ENCODE measurements around the gene HMCES. TPM values are rescaled to one million over a fixed set of nuclear protein-coding genes. Genes with fewer than 3 reads are reported as not detected.

Gene HMCES
- total RNA-seq, 1 experiment from 2014 or later, result 83.6 TPM

DNA sequence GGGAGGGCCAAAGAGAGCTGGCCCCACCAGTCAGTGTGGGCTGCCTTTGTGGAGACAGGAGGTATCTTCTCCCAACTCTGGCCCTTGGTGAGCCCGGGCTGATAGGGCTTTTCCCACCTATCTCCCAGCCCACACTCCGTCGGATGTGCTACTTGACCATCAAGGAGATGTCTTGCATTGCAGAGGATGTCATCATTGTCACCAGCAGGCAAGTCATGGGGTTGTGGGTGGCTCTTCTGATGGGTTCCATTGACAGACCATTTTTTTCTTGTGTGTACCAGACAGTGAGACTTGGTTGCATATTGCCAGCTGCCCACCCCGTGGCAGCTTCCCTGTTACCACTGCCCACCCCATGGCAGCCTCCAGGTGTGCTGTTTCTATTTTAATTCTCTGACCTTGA is 25.9 kb upstream of the HMCES start:
- Mint-ChIP-seq H3K36me3 (ENCODE audit: insufficient read depth, unreplicated experiment) (peaks cover 79% of the 10 kb centered on the region), H3K27ac (ENCODE audit: unreplicated experiment) (no peak overlapping the region)

DNA sequence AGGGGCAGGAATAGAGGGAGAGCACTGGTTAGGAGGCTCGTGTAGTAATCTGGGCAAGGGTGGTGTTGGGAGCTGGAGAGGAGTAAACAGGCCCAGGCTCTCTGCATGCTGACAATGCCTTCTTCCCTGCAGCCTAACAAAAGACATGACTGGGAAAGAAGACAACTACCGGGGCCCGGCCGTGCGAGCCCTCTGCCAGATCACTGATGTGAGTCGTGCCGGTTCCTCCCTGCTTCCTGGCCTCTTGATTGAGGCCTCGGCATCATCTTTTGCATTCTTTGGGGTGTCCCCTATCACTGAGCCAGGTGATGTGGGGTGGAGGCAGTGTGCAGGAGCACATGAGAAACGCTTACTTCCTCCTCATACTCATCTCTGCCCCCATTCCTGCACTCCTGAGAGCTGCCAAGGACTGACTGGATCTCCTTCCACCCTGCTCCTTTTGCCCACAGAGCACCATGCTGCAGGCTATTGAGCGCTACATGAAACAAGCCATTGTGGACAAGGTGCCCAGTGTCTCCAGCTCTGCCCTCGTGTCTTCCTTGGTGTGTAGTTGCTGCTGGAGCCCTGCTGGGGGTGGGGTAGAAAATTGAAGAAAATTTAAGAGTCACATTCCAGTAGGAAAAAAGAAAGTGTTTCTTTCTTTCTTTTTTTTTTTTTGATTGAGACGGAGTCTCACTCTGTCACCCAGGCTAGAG is 24.0 kb upstream of the HMCES start:
- Mint-ChIP-seq H3K4me3 (ENCODE audit: low read depth, unreplicated experiment) (no peak overlapping the region), H3K27ac (ENCODE audit: unreplicated experiment) (no peak overlapping the region), H3K9me3 (ENCODE audit: low read depth, unreplicated experiment) (no peaks in the 10 kb centered on the region), H3K4me1 (ENCODE audit: low read depth, unreplicated experiment) (no peaks in the 10 kb centered on the region), H3K36me3 (ENCODE audit: insufficient read depth, unreplicated experiment) (peaks cover 76% of the 10 kb centered on the region), H3K27me3 (ENCODE audit: unreplicated experiment) (no peaks in the 10 kb centered on the region)
- DNase-seq, result no peak
- intact Hi-C loops (cut with micrococcal nuclease; ENCODE audit: unreplicated experiment), result no loop called here
- no TSS peak for BruUV-seq (replicated peaks)
- TF ChIP-seq, protein P1, sequence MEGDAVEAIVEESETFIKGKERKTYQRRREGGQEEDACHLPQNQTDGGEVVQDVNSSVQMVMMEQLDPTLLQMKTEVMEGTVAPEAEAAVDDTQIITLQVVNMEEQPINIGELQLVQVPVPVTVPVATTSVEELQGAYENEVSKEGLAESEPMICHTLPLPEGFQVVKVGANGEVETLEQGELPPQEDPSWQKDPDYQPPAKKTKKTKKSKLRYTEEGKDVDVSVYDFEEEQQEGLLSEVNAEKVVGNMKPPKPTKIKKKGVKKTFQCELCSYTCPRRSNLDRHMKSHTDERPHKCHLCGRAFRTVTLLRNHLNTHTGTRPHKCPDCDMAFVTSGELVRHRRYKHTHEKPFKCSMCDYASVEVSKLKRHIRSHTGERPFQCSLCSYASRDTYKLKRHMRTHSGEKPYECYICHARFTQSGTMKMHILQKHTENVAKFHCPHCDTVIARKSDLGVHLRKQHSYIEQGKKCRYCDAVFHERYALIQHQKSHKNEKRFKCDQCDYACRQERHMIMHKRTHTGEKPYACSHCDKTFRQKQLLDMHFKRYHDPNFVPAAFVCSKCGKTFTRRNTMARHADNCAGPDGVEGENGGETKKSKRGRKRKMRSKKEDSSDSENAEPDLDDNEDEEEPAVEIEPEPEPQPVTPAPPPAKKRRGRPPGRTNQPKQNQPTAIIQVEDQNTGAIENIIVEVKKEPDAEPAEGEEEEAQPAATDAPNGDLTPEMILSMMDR (IDR thresholded peaks at IDR 0.05; ENCODE audit: unreplicated experiment), result no peak
- CTCF ChIA-PET, result no interaction called here

More for the DNA sequence above, 25.9 kb upstream of the HMCES start:
- TF ChIP-seq, protein P1 (IDR thresholded peaks at IDR 0.05; ENCODE audit: unreplicated experiment), result no peak
- Mint-ChIP-seq H3K4me3 (ENCODE audit: low read depth, unreplicated experiment) (no peak overlapping the region), H3K4me1 (ENCODE audit: low read depth, unreplicated experiment) (peaks cover 12% of the 10 kb centered on the region), H3K27me3 (ENCODE audit: unreplicated experiment) (no peaks in the 10 kb centered on the region), H3K9me3 (ENCODE audit: low read depth, unreplicated experiment) (no peaks in the 10 kb centered on the region)
- CTCF ChIA-PET, result no interaction called here
- intact Hi-C loops (cut with micrococcal nuclease; ENCODE audit: unreplicated experiment), result no loop called here
- no peak for DNase-seq
- no TSS peak for BruUV-seq (replicated peaks)

DNA sequence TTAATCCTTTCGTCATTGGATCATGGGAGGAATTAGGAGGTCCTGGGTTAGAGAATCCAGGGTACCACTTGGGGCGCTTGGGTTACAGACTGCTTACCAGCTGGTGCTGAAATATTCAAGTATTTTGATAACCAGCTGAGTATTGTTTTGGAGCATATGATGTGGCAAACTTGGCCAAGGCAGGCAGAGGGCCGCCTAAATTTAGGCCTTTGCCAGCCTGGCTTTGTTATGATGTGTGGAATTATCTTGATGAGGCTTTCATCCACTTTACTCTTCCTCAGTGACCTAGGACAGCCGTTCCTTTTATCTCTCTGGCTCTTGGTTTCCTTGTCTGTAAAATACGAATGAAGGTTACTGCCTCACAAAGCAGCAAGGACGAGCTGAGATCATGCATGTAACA is 22.4 kb upstream of the HMCES start:
- TF ChIP-seq, protein P1 (IDR thresholded peaks at IDR 0.05; ENCODE audit: unreplicated experiment), result no peak
- H3K36me3 Mint-ChIP-seq (ENCODE audit: insufficient read depth, unreplicated experiment), result peaks cover 72% of the 10 kb centered on the region
- H3K4me3 Mint-ChIP-seq (ENCODE audit: low read depth, unreplicated experiment), result no peak overlapping the region
- no peak overlapping the region for H3K27ac Mint-ChIP-seq (ENCODE audit: unreplicated experiment)
- CTCF ChIA-PET, result interaction anchor here (0.6 kb wide), 1 partner anchor 252 kb away, joined by 7 read pairs; no protein-coding TSS in a partner anchor
- no peaks in the 10 kb centered on the region for H3K4me1 Mint-ChIP-seq (ENCODE audit: low read depth, unreplicated experiment)
- H3K27me3 Mint-ChIP-seq (ENCODE audit: unreplicated experiment), result no peaks in the 10 kb centered on the region
- H3K9me3 Mint-ChIP-seq (ENCODE audit: low read depth, unreplicated experiment), result no peaks in the 10 kb centered on the region
- intact Hi-C loops (cut with micrococcal nuclease; ENCODE audit: unreplicated experiment), result no loop called here
- no TSS peak for BruUV-seq (replicated peaks)
- no peak for DNase-seq

GRCh38 chr3:129257609-129258008 is 21.1 kb upstream of the HMCES start:
- intact Hi-C loops (cut with micrococcal nuclease; ENCODE audit: unreplicated experiment), result no loop called here
- TF ChIP-seq, protein P1 (IDR thresholded peaks at IDR 0.05; ENCODE audit: unreplicated experiment), result no peak
- BruUV-seq (replicated peaks), result no TSS peak
- no peak for DNase-seq
- no peaks in the 10 kb centered on the region for H3K4me1 Mint-ChIP-seq (ENCODE audit: low read depth, unreplicated experiment)
- H3K36me3 Mint-ChIP-seq (ENCODE audit: insufficient read depth, unreplicated experiment), result peaks cover 71% of the 10 kb centered on the region
- H3K4me3 Mint-ChIP-seq (ENCODE audit: low read depth, unreplicated experiment), result no peak overlapping the region
- no peaks in the 10 kb centered on the region for H3K9me3 Mint-ChIP-seq (ENCODE audit: low read depth, unreplicated experiment)
- CTCF ChIA-PET, result no interaction called here
- no peaks in the 10 kb centered on the region for H3K27me3 Mint-ChIP-seq (ENCODE audit: unreplicated experiment)
- H3K27ac Mint-ChIP-seq (ENCODE audit: unreplicated experiment), result no peak overlapping the region
